OCI-LY1 (cell line): ENCODE measurements around the gene PODXL2.

ENCODE experiments used
- H2AFZ ChIP-seq: fragments of 200-600 bp; sonication (generic), shearing (Covaris generic); 2 replicates; pipeline ENCODE4 v1.6.0; 2014; ENCODE audit warnings: antibody characterized with exemption, mild to moderate bottlenecking, low read length
- H3F3A ChIP-seq: fragments of 200-600 bp; sonication (generic), shearing (Covaris generic); 2 replicates; pipeline ENCODE4 v1.6.0; 2014; ENCODE audit warnings: mild to moderate bottlenecking, antibody characterized with exemption, low read length, moderate library complexity; ENCODE audit not compliant: insufficient read depth
- H3K27ac ChIP-seq: fragments of 200-600 bp; sonication (generic); 2 replicates; pipeline ENCODE4 v1.5.1; 2014; ENCODE audit warnings: low read length, mixed run types, mild to moderate bottlenecking, low read depth; ENCODE audit not compliant: poor library complexity, severe bottlenecking
- H3K27me3 ChIP-seq: fragments of 200-600 bp; sonication (generic); 2 replicates; pipeline ENCODE4 v1.6.0; 2014; ENCODE audit warnings: antibody characterized with exemption, mild to moderate bottlenecking, low read length, moderate library complexity; ENCODE audit not compliant: insufficient read depth
- H3K36me3 ChIP-seq: fragments of 200-600 bp; sonication (generic); 2 replicates; pipeline ENCODE4 v1.6.1; 2014; ENCODE audit warnings: mild to moderate bottlenecking, antibody characterized with exemption, low read length, moderate library complexity, mixed read lengths; ENCODE audit not compliant: insufficient read depth
- H3K4me1 ChIP-seq: fragments of 200-600 bp; sonication (generic); 2 replicates; pipeline ENCODE4 v1.5.1; 2014; ENCODE audit warnings: mild to moderate bottlenecking, low read length, moderate library complexity; ENCODE audit not compliant: insufficient read depth, severe bottlenecking
- H3K4me2 ChIP-seq: fragments of 200-600 bp; sonication (generic), shearing (Covaris generic); 2 replicates; pipeline ENCODE4 v1.6.1; 2014; ENCODE audit warnings: low read length
- H3K4me3 ChIP-seq: fragments of 200-600 bp; sonication (generic); 2 replicates; pipeline ENCODE4 v1.5.1; 2014; ENCODE audit warnings: low read length, low read depth, mild to moderate bottlenecking, mixed read lengths; ENCODE audit not compliant: poor library complexity, severe bottlenecking
- H3K79me2 ChIP-seq: fragments of 200-600 bp; shearing (Covaris generic); 2 replicates; pipeline ENCODE4 v1.6.1; 2016; ENCODE audit warnings: mixed run types, low read length, mixed read lengths; ENCODE audit not compliant: insufficient read depth
- H3K9ac ChIP-seq: fragments of 200-600 bp; sonication (generic), shearing (Covaris generic); 2 replicates; pipeline ENCODE4 v1.6.1; 2014; ENCODE audit warnings: mild to moderate bottlenecking, low read length, mixed read lengths
- H3K9me2 ChIP-seq: fragments of 200-600 bp; sonication (generic), shearing (Covaris generic); 2 replicates; pipeline ENCODE4 v1.6.1; 2014; ENCODE audit warnings: low read depth, mild to moderate bottlenecking, low read length, mixed read lengths
- H3K9me3 ChIP-seq: fragments of 200-600 bp; shearing (Covaris generic); 2 replicates; pipeline ENCODE4 v1.6.1; 2014; ENCODE audit warnings: low read length, mixed read lengths
- H4K20me1 ChIP-seq: fragments of 200-600 bp; sonication (generic), shearing (Covaris generic); 2 replicates; pipeline ENCODE4 v1.6.0; 2016; ENCODE audit warnings: mild to moderate bottlenecking, low read length; ENCODE audit not compliant: insufficient read depth
- CTCF ChIP-seq: fragments of 200-600 bp; sonication (generic), shearing (Covaris generic); IDR thresholded peaks from 2 replicates; pipeline ENCODE4 v1.5.1; 2017; ENCODE audit warnings: mild to moderate bottlenecking, antibody characterized with exemption, low read length, moderate library complexity, mixed read lengths
- EZH2 ChIP-seq: fragments of 200-600 bp; sonication (generic), shearing (Covaris generic); IDR thresholded peaks from 2 replicates; pipeline ENCODE4 v1.8.0; 2017; ENCODE audit warnings: borderline replicate concordance, mixed run types, mild to moderate bottlenecking, antibody characterized with exemption, low read length, moderate library complexity, mixed read lengths

Gene PODXL2

DNA sequence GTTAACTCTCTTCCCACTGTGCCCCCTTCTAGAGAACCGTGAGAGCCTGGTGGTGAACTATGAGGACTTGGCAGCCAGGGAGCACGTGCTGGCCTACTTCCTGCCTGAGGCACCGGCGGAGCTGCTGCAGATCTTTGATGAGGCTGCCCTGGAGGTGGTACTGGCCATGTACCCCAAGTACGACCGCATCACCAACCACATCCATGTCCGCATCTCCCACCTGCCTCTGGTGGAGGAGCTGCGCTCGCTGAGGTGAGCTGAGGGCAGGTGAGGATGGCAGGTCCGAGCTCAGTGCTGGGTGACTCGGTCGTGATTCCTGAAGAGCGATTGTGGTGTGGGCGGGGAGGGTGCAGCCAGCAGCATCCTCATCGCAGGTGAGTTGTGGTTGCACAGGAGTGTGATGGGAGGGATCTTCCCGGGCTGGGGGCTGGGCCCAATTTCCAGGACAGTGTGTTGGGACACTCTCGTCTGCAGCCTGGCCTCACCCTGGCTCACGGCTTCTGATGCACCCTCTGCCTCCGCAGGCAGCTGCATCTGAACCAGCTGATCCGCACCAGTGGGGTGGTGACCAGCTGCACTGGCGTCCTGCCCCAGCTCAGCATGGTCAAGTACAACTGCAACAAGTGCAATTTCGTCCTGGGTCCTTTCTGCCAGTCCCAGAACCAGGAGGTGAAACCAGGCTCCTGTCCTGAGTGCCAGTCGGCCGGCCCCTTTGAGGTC lies 22.7 kb upstream of the PODXL2 start:
- Histone ChIP-seq H4K20me1 (no peaks in the 10 kb centered on the region), H3K36me3 (peaks cover 100% of the 10 kb centered on the region), H3K9ac (no peak overlapping the region), H3K4me2 (no peak overlapping the region), H3K27ac (no peak overlapping the region), H3K4me3 (no peak overlapping the region), H3K9me2 (no peaks in the 10 kb centered on the region), H3K79me2 (peaks cover 12% of the 10 kb centered on the region), H3K4me1 (peaks cover 13% of the 10 kb centered on the region), H3K9me3 (no peaks in the 10 kb centered on the region), H3K27me3 (no peaks in the 10 kb centered on the region), H3F3A (no peaks in the 10 kb centered on the region), H2AFZ (no peak overlapping the region)
- no peak for TF ChIP-seq EZH2
- TF ChIP-seq CTCF = no peak

GRCh38 chr3:127606981-127607595 lies 21.9 kb upstream of the PODXL2 start:
- Histone ChIP-seq H2AFZ (no peak overlapping the region), H3K9me2 (no peaks in the 10 kb centered on the region), H3F3A (no peaks in the 10 kb centered on the region), H3K27me3 (no peaks in the 10 kb centered on the region), H4K20me1 (no peaks in the 10 kb centered on the region), H3K9ac (no peak overlapping the region), H3K27ac (no peak overlapping the region), H3K9me3 (no peaks in the 10 kb centered on the region), H3K4me3 (no peak overlapping the region), H3K4me2 (no peak overlapping the region), H3K36me3 (peaks cover 96% of the 10 kb centered on the region), H3K79me2 (peaks cover 4% of the 10 kb centered on the region), H3K4me1 (peaks cover 5% of the 10 kb centered on the region)
- TF ChIP-seq CTCF = no peak
- no peak for TF ChIP-seq EZH2

DNA sequence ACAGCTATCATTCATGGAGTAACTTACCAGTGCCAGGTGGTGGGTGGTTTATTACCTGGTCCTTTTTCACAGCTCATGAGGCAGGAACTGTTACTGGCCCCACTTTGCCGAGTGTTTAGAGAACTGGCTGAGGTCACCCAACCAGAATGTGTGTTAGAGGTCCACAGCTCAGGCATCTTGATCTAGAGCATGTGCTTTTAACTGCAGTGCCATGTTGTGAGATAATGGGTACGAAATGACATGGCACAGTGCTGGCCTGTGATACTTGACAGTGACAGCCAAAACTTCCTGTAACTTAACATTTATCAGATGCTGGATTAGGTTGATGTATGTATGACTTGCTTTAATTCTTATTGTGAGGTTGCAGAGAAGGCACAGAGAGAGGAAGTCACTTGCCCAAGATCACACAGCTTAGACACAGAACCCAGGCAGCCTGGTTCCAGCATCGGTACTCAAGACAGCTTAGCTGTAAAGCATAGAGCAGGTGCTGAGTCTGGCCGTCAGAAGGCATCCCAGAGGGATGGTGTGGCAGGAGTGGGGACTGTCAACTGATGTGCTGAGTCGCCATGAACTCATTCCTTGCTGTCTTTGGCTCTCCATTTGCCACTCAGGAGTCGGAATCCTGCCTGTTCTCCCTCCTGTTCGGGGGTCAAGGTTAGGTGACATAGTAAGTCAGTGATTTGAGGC lies 21.2 kb upstream of the PODXL2 start:
- H3K9me3 ChIP-seq = no peaks in the 10 kb centered on the region
- H3K27ac ChIP-seq = no peak overlapping the region
- no peaks in the 10 kb centered on the region for H3K79me2 ChIP-seq
- H3K36me3 ChIP-seq = peaks cover 96% of the 10 kb centered on the region
- no peaks in the 10 kb centered on the region for H3F3A ChIP-seq
- no peaks in the 10 kb centered on the region for H3K27me3 ChIP-seq
- no peaks in the 10 kb centered on the region for H4K20me1 ChIP-seq
- H3K4me1 ChIP-seq = no peaks in the 10 kb centered on the region
- H3K9me2 ChIP-seq = no peaks in the 10 kb centered on the region
- no peak overlapping the region for H2AFZ ChIP-seq
- H3K4me3 ChIP-seq = no peak overlapping the region
- TF ChIP-seq EZH2 = no peak
- no peak for TF ChIP-seq CTCF
- H3K4me2 ChIP-seq = no peak overlapping the region
- H3K9ac ChIP-seq = no peak overlapping the region
